HepG2 (cell line): ENCODE results near the gene MYOM1. TPM values are rescaled to one million over a fixed set of nuclear protein-coding genes. Genes with fewer than 3 reads are reported as not detected.
A peak's percentile ranks its signal among the peaks of the same experiment; 100 is the strongest.

Experiments used
- HCFC1 ChIP-seq: fragments of 150-350 bp; IDR thresholded peaks from 2 replicates; pipeline ENCODE4 v1.6.1; 2014; ENCODE audit warnings: low read depth, low read length
- PRDM15 ChIP-seq: sonication (generic); formaldehyde crosslinking; IDR thresholded peaks from 2 replicates; pipeline ENCODE4 v1.4.0; 2020; ENCODE audit warnings: missing genetic modification reagents
- TFE3 ChIP-seq: IDR thresholded peaks from 2 replicates; pipeline ENCODE4 v1.6.1; 2016
- ZFP41 ChIP-seq: sonication (generic); formaldehyde crosslinking; IDR thresholded peaks from 2 replicates; pipeline ENCODE4 v1.4.0; 2020; ENCODE audit warnings: mild to moderate bottlenecking, missing genetic modification reagents, borderline replicate concordance
- ZFY ChIP-seq: sonication (generic); formaldehyde crosslinking; IDR thresholded peaks from 2 replicates; pipeline ENCODE4 v1.4.0; 2020; ENCODE audit warnings: missing genetic modification reagents
- ZNF451 ChIP-seq: sonication (generic); formaldehyde crosslinking; IDR thresholded peaks from 2 replicates; pipeline ENCODE4 v1.5.0; 2020; ENCODE audit warnings: mild to moderate bottlenecking, missing genetic modification reagents
- ZNF557 ChIP-seq: sonication (generic); formaldehyde crosslinking; IDR thresholded peaks from 2 replicates; pipeline ENCODE4 v1.4.0; 2020; ENCODE audit warnings: missing genetic modification reagents
- ZNF740 ChIP-seq: sonication (generic); formaldehyde crosslinking; IDR thresholded peaks from 2 replicates; pipeline ENCODE4 v1.4.0; 2020; ENCODE audit warnings: missing genetic modification reagents
- ZZZ3 ChIP-seq: sonication (generic); formaldehyde crosslinking; IDR thresholded peaks from 2 replicates; pipeline ENCODE4 v1.4.0; 2020; ENCODE audit warnings: missing genetic modification reagents, mild to moderate bottlenecking, borderline replicate concordance
- polyA plus RNA-seq, 8 experiments: library from polyadenylated mRNA; depleted of rRNA in 3 of 8; stranded (reverse) in 7 of 8; unstranded in 1 of 8; fragments of >200 nt; fragmentation: Illumina TruSeq in 4 of 8; extraction: Trizol in 4 of 8; gene quantifications; 2 replicates each; pipeline versions ENCODE4 v1.2.1 to v1.2.3, GENCODE V29; 2011 to 2016; ENCODE audit warnings: low read depth in 4 of 8, missing spikeins in 1 of 8, mixed read lengths in 1 of 8; ENCODE audit not compliant: insufficient read depth in 1 of 8
- total RNA-seq, 5 experiments: library from RNA; depleted of rRNA; stranded (reverse); fragments of >200 nt; fragmentation: Illumina TruSeq; extraction: Trizol; gene quantifications; 2 replicates each; pipeline ENCODE4 v1.2.3, GENCODE V29; 2016; ENCODE audit warnings: low read depth in 1 of 5

The MYOM1 gene
- total and polyA plus RNA-seq, 2 of the 13 experiments (the other 11 are each of a cell fraction or from before 2014, with no cell fraction given): 0.46 to 0.98 TPM

- TF ChIP-seq TFE3 (CRISPR knock-in tag) (peak; percentile 54), ZNF451 (CRISPR knock-in tag) (no peak; the same call in 1 of the 2 replicates), HCFC1 (peak; percentile 40), ZZZ3 (no peak), ZFP41 (CRISPR knock-in tag) (0 out of 2 replicates have a peak, but pooled peaks have one; percentile 56), ZNF740 (CRISPR knock-in tag) (no peak), PRDM15 (CRISPR knock-in tag) (0 out of 2 replicates have a peak, but pooled peaks have one; percentile 29), ZNF557 (CRISPR knock-in tag) (peak; percentile 17; the same call in 1 of the 2 replicates), ZFY (CRISPR knock-in tag) (peak; percentile 45)
These were observed 27.7 kb upstream of the MYOM1 start, which contains the start of gene MYL12A (continued) for GRCh38 chr18:3247240-3248061.
